K562 (cell line): ENCODE measurements around the gene URM1. TPM values are rescaled to one million over a fixed set of nuclear protein-coding genes. Genes with fewer than 3 reads are reported as not detected.

Experiments
- ARID2 ChIP-seq: fragments of 450-650 bp; IDR thresholded peaks from 2 replicates; pipeline ENCODE4 v1.6.1; 2017; ENCODE audit warnings: antibody characterized with exemption, mild to moderate bottlenecking
- CEBPB ChIP-seq: fragments of 450-650 bp; IDR thresholded peaks from 2 replicates; pipeline ENCODE4 v1.6.1; 2016; ENCODE audit warnings: missing genetic modification characterization, missing compliant biosample characterization
- ETV6 ChIP-seq, 3 experiments: fragments of 150-350 bp in 1 of 3; sonication (generic) in 1 of 3; formaldehyde crosslinking in 1 of 3; IDR thresholded peaks; 2 replicates each; pipeline versions ENCODE4 v1.6.1 to v1.8.0; 2014 to 2022; ENCODE audit warnings: borderline replicate concordance in 2 of 3, low read depth in 2 of 3, antibody characterized with exemption in 1 of 3, low read length in 1 of 3, mild to moderate bottlenecking in 1 of 3, missing genetic modification reagents in 1 of 3
- FOXJ3 ChIP-seq: sonication (generic); formaldehyde crosslinking; IDR thresholded peaks from 2 replicates; pipeline ENCODE4 v1.4.0; 2020; ENCODE audit warnings: mild to moderate bottlenecking, missing genetic modification reagents
- HOXB6 ChIP-seq: fragments of 250-450 bp; sonication (Bioruptor Pico); IDR thresholded peaks from 2 replicates; pipeline ENCODE4 v1.5.1; 2022; ENCODE audit warnings: mild to moderate bottlenecking, borderline replicate concordance
- KLF16 ChIP-seq: IDR thresholded peaks from 2 replicates; pipeline ENCODE4 v1.6.1; 2016; ENCODE audit warnings: antibody characterized with exemption
- NR2C1 ChIP-seq, 2 experiments: fragments of 450-650 bp; IDR thresholded peaks; 2 replicates each; pipeline ENCODE4 v1.6.1; 2017; ENCODE audit warnings: mild to moderate bottlenecking in 2 of 2, antibody characterized with exemption in 1 of 2, inconsistent platforms in 1 of 2, missing compliant biosample characterization in 1 of 2, missing genetic modification characterization in 1 of 2
- PHF21A ChIP-seq: fragments of 450-650 bp; IDR thresholded peaks from 2 replicates; pipeline ENCODE4 v1.6.1; 2017; ENCODE audit warnings: low read depth, borderline replicate concordance
- RBM17 ChIP-seq: fragments of 200-400 bp; formaldehyde crosslinking; IDR thresholded peaks from 2 replicates; pipeline ENCODE4 v1.6.1; 2017; ENCODE audit warnings: low read depth, mild to moderate bottlenecking, low read length, borderline replicate concordance
- RCOR1 ChIP-seq, 2 experiments: IDR thresholded peaks; 2 replicates each; pipeline ENCODE4 v1.6.1; 2012; ENCODE audit warnings: low read depth in 2 of 2, low read length in 2 of 2, borderline replicate concordance in 1 of 2, improper control_type of control experiment in 1 of 2
- RUNX1 ChIP-seq: sonication (generic); IDR thresholded peaks from 2 replicates; pipeline ENCODE4 v1.6.1; 2016; ENCODE audit warnings: antibody characterized with exemption, low read depth
- ZNF143 ChIP-seq: sonication (generic); formaldehyde crosslinking; IDR thresholded peaks from 2 replicates; pipeline ENCODE4 v1.9.0; 2022; ENCODE audit warnings: mild to moderate bottlenecking, missing genetic modification reagents
- polyA plus RNA-seq, 8 experiments: library from polyadenylated mRNA; depleted of rRNA in 4 of 8; stranded (reverse) in 5 of 8; unstranded in 3 of 8; fragments of >200 nt; fragmentation: Nextera tagmentation in 2 of 8; fragmentation: Illumina TruSeq in 1 of 8; extraction: Ambion mirVana in 2 of 8; extraction: Trizol in 1 of 8; gene quantifications; 2 replicates each; pipeline versions ENCODE4 v1.2.1 to v1.2.3, GENCODE V29; 2011 to 2014; ENCODE audit warnings: inconsistent platforms in 1 of 8, missing spikeins in 1 of 8
- total RNA-seq, 7 experiments: library from RNA; depleted of rRNA in 6 of 7; stranded (reverse); fragments of >200 nt in 6 of 7; fragmentation: Illumina TruSeq in 2 of 7; extraction: Trizol in 2 of 7; gene quantifications; 2 replicates each; pipeline versions ENCODE4 v1.2.1 to v1.2.3, GENCODE V29; 2011 to 2021; ENCODE audit warnings: low replicate concordance in 1 of 7
- TF ChIP-seq, protein P1 (sequence below): sonication (generic); formaldehyde crosslinking; IDR thresholded peaks from 2 replicates; pipeline ENCODE4 v1.8.0; 2022; ENCODE audit warnings: missing genetic modification reagents, mild to moderate bottlenecking, moderate library complexity, borderline replicate concordance
- TF ChIP-seq, protein P2 (sequence below), 3 experiments: IDR thresholded peaks in 2 of 3; conservative IDR thresholded peaks in 1 of 3; 2 replicates each; pipeline ENCODE4 v1.5.1; 2011 to 2012; ENCODE audit warnings: low read length in 3 of 3, mild to moderate bottlenecking in 3 of 3, control low read depth in 2 of 3, improper control_type of control experiment in 1 of 3, inconsistent platforms in 1 of 3, low read depth in 1 of 3, mixed read lengths in 1 of 3, moderate library complexity in 1 of 3; ENCODE audit not compliant: insufficient read depth in 2 of 3
- TF ChIP-seq, protein P3 (sequence below), 2 experiments: fragments of 450-650 bp; formaldehyde crosslinking in 1 of 2; IDR thresholded peaks; 2 replicates each; pipeline versions ENCODE4 v1.4.0 to v1.6.1; 2014 to 2020; ENCODE audit warnings: mild to moderate bottlenecking in 2 of 2, borderline replicate concordance in 1 of 2, low read depth in 1 of 2

Gene URM1
- total and polyA plus RNA-seq, 9 of the 15 experiments (the other 6 are each of a cell fraction or from before 2014, with no cell fraction given) = 10.1 to 88.9 (median 53.3) TPM

- TF ChIP-seq ETV6 (IDR thresholded peaks at IDR 0.05; ENCODE audit: borderline replicate concordance in 1 of 2, low read depth in 2 of 2, low read length in 1 of 2) (no peak), ETV6 (CRISPR knock-in tag; IDR thresholded peaks at IDR 0.05; ENCODE audit: borderline replicate concordance) (no peak), ARID2 (peak; percentile 61; the same call in 1 of the 2 replicates), ZNF143 (CRISPR knock-in tag) (no peak), FOXJ3 (no peak), HOXB6 (no peak), RBM17 (no peak), KLF16 (0 out of 2 replicates have a peak, but pooled peaks have one; percentile 16), NR2C1 (IDR thresholded peaks at IDR 0.05) (no peak), NR2C1 (tag; IDR thresholded peaks at IDR 0.05) (no peak), RUNX1 (no peak), RCOR1 (IDR thresholded peaks at IDR 0.05; ENCODE audit: borderline replicate concordance in 1 of 2, low read depth in 2 of 2, low read length in 2 of 2) (peak in 1 of 2 experiments; percentile 51; a peak in 1 of 4 replicates), CEBPB (no peak), PHF21A (no peak)
- TF ChIP-seq, protein P1, sequence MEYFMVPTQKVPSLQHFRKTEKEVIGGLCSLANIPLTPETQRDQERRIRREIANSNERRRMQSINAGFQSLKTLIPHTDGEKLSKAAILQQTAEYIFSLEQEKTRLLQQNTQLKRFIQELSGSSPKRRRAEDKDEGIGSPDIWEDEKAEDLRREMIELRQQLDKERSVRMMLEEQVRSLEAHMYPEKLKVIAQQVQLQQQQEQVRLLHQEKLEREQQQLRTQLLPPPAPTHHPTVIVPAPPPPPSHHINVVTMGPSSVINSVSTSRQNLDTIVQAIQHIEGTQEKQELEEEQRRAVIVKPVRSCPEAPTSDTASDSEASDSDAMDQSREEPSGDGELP (CRISPR knock-in tag) = peak; percentile 17; the same call in 1 of the 2 replicates
- TF ChIP-seq, protein P2, sequence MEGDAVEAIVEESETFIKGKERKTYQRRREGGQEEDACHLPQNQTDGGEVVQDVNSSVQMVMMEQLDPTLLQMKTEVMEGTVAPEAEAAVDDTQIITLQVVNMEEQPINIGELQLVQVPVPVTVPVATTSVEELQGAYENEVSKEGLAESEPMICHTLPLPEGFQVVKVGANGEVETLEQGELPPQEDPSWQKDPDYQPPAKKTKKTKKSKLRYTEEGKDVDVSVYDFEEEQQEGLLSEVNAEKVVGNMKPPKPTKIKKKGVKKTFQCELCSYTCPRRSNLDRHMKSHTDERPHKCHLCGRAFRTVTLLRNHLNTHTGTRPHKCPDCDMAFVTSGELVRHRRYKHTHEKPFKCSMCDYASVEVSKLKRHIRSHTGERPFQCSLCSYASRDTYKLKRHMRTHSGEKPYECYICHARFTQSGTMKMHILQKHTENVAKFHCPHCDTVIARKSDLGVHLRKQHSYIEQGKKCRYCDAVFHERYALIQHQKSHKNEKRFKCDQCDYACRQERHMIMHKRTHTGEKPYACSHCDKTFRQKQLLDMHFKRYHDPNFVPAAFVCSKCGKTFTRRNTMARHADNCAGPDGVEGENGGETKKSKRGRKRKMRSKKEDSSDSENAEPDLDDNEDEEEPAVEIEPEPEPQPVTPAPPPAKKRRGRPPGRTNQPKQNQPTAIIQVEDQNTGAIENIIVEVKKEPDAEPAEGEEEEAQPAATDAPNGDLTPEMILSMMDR (IDR thresholded peaks at IDR 0.05 in 2 of 3, conservative IDR thresholded peaks at IDR 0.05 in 1 of 3; ENCODE audit: insufficient read depth in 2 of 3, low read depth in 1 of 3, low read length in 3 of 3) = peak; percentile 89 to 94 (median 91)
- TF ChIP-seq, protein P3, sequence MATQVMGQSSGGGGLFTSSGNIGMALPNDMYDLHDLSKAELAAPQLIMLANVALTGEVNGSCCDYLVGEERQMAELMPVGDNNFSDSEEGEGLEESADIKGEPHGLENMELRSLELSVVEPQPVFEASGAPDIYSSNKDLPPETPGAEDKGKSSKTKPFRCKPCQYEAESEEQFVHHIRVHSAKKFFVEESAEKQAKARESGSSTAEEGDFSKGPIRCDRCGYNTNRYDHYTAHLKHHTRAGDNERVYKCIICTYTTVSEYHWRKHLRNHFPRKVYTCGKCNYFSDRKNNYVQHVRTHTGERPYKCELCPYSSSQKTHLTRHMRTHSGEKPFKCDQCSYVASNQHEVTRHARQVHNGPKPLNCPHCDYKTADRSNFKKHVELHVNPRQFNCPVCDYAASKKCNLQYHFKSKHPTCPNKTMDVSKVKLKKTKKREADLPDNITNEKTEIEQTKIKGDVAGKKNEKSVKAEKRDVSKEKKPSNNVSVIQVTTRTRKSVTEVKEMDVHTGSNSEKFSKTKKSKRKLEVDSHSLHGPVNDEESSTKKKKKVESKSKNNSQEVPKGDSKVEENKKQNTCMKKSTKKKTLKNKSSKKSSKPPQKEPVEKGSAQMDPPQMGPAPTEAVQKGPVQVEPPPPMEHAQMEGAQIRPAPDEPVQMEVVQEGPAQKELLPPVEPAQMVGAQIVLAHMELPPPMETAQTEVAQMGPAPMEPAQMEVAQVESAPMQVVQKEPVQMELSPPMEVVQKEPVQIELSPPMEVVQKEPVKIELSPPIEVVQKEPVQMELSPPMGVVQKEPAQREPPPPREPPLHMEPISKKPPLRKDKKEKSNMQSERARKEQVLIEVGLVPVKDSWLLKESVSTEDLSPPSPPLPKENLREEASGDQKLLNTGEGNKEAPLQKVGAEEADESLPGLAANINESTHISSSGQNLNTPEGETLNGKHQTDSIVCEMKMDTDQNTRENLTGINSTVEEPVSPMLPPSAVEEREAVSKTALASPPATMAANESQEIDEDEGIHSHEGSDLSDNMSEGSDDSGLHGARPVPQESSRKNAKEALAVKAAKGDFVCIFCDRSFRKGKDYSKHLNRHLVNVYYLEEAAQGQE (IDR thresholded peaks at IDR 0.05; ENCODE audit: borderline replicate concordance) = peak; percentile 88
- TF ChIP-seq, protein P3 (CRISPR knock-in tag; IDR thresholded peaks at IDR 0.05; ENCODE audit: low read depth) = no peak
Observed at GRCh38 chr9:128412120-128412790, 41.1 kb downstream of the URM1 start (continued).
